ENCODE results near the gene RAVER1. TPM values are rescaled to one million over a fixed set of nuclear protein-coding genes. Genes with fewer than 3 reads are reported as not detected.

Gene RAVER1
- total RNA-seq, 1 experiment from 2014 or later, result 55.6 TPM

GRCh38 chr19:10291554-10292205 is 41.6 kb downstream of the RAVER1 start:
- Histone ChIP-seq H3K27me3 (ENCODE audit: control insufficient read depth, insufficient read depth, low read length) (no peaks in the 10 kb centered on the region), H3K4me3 (ENCODE audit: low read depth in 2 of 2, low read length in 2 of 2) (peak overlapping the region; percentile 53 to 79), H3K27ac (ENCODE audit: low read length) (peak overlapping the region; percentile 63), H3K9me3 (ENCODE audit: control insufficient read depth, insufficient read depth, low read depth, low read length) (no peaks in the 10 kb centered on the region), H3K4me1 (ENCODE audit: control insufficient read depth, insufficient read depth, low read length) (peaks cover 5% of the 10 kb centered on the region; the same call in 1 of the 2 replicates), H3K36me3 (ENCODE audit: control insufficient read depth, insufficient read depth, low read length) (no peaks in the 10 kb centered on the region)
- intact Hi-C loops (cut with micrococcal nuclease; ENCODE audit: unreplicated experiment) (no loop called here), in situ Hi-C loops (cut with HindIII; ENCODE audit: low pct_unique_long_range_greater_than_20kb, low sequenced_read_pairs) (no loop called here)
- BruUV-seq (replicated peaks), result TSS peak; percentile 67
- peak; percentile 3; the same call in 1 of the 2 replicates for ATAC-seq
- POLR2A ChIA-PET, result interaction anchor here (0.5 to 1.1 kb wide), 3 partner anchors 21 to 87 kb away, joined by 3 to 12 read pairs (median 4); partner anchors contain the start of gene ICAM1
- TF ChIP-seq, protein P1, sequence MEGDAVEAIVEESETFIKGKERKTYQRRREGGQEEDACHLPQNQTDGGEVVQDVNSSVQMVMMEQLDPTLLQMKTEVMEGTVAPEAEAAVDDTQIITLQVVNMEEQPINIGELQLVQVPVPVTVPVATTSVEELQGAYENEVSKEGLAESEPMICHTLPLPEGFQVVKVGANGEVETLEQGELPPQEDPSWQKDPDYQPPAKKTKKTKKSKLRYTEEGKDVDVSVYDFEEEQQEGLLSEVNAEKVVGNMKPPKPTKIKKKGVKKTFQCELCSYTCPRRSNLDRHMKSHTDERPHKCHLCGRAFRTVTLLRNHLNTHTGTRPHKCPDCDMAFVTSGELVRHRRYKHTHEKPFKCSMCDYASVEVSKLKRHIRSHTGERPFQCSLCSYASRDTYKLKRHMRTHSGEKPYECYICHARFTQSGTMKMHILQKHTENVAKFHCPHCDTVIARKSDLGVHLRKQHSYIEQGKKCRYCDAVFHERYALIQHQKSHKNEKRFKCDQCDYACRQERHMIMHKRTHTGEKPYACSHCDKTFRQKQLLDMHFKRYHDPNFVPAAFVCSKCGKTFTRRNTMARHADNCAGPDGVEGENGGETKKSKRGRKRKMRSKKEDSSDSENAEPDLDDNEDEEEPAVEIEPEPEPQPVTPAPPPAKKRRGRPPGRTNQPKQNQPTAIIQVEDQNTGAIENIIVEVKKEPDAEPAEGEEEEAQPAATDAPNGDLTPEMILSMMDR (IDR thresholded peaks at IDR 0.05), result no peak
- TF ChIP-seq, protein P2, sequence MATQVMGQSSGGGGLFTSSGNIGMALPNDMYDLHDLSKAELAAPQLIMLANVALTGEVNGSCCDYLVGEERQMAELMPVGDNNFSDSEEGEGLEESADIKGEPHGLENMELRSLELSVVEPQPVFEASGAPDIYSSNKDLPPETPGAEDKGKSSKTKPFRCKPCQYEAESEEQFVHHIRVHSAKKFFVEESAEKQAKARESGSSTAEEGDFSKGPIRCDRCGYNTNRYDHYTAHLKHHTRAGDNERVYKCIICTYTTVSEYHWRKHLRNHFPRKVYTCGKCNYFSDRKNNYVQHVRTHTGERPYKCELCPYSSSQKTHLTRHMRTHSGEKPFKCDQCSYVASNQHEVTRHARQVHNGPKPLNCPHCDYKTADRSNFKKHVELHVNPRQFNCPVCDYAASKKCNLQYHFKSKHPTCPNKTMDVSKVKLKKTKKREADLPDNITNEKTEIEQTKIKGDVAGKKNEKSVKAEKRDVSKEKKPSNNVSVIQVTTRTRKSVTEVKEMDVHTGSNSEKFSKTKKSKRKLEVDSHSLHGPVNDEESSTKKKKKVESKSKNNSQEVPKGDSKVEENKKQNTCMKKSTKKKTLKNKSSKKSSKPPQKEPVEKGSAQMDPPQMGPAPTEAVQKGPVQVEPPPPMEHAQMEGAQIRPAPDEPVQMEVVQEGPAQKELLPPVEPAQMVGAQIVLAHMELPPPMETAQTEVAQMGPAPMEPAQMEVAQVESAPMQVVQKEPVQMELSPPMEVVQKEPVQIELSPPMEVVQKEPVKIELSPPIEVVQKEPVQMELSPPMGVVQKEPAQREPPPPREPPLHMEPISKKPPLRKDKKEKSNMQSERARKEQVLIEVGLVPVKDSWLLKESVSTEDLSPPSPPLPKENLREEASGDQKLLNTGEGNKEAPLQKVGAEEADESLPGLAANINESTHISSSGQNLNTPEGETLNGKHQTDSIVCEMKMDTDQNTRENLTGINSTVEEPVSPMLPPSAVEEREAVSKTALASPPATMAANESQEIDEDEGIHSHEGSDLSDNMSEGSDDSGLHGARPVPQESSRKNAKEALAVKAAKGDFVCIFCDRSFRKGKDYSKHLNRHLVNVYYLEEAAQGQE (IDR thresholded peaks at IDR 0.05; ENCODE audit: insufficient read depth in 1 of 2, low read depth in 2 of 2, low read length in 1 of 2), result no peak
- TF ChIP-seq POLR2AphosphoS5 (IDR thresholded peaks at IDR 0.05; ENCODE audit: low read depth, low read length) (no peak), TCF7L2 (IDR thresholded peaks at IDR 0.05; ENCODE audit: low read depth, low read length) (no peak), SIN3A (IDR thresholded peaks at IDR 0.05; ENCODE audit: borderline replicate concordance, insufficient read depth, low read depth, low read length) (no peak)
- no peak for DNase-seq (ENCODE audit: low read depth, low spot score)
- CTCF ChIA-PET, result interaction anchor here (0.7 kb wide), 1 partner anchor 685 kb away, joined by 5 read pairs; no protein-coding TSS in a partner anchor

- Histone ChIP-seq H3K27ac (ENCODE audit: low read length) (peak overlapping the region; percentile 79), H3K4me3 (ENCODE audit: low read depth in 2 of 2, low read length in 2 of 2) (peak overlapping the region; percentile 53 to 79), H3K36me3 (ENCODE audit: control insufficient read depth, insufficient read depth, low read length) (no peaks in the 10 kb centered on the region), H3K27me3 (ENCODE audit: control insufficient read depth, insufficient read depth, low read length) (no peaks in the 10 kb centered on the region), H3K4me1 (ENCODE audit: control insufficient read depth, insufficient read depth, low read length) (peaks cover 11% of the 10 kb centered on the region; the same call in 1 of the 2 replicates), H3K9me3 (ENCODE audit: control insufficient read depth, insufficient read depth, low read depth, low read length) (no peaks in the 10 kb centered on the region)
- peak; percentile 57 for ATAC-seq
- no peak for DNase-seq (ENCODE audit: low read depth, low spot score)
- TF ChIP-seq SIN3A (IDR thresholded peaks at IDR 0.05; ENCODE audit: borderline replicate concordance, insufficient read depth, low read depth, low read length), result 0 out of 2 replicates have a peak, but pooled peaks have one; percentile 27
- TF ChIP-seq, protein P2 (IDR thresholded peaks at IDR 0.05; ENCODE audit: insufficient read depth in 1 of 2, low read depth in 2 of 2, low read length in 1 of 2), result no peak
- TF ChIP-seq TCF7L2 (IDR thresholded peaks at IDR 0.05; ENCODE audit: low read depth, low read length), result no peak
- ChIA-PET POLR2A (interaction anchor here (0.6 to 2.6 kb wide), 3 partner anchors 20 to 88 kb away, joined by 3 to 11 read pairs (median 4); partner anchors contain the start of gene ICAM1), CTCF (interaction anchor here (0.7 kb wide), 1 partner anchor 686 kb away, joined by 5 read pairs; no protein-coding TSS in a partner anchor)
- BruUV-seq (replicated peaks), result no TSS peak
- intact Hi-C loops (cut with micrococcal nuclease; ENCODE audit: unreplicated experiment) (no loop called here), in situ Hi-C loops (cut with HindIII; ENCODE audit: low pct_unique_long_range_greater_than_20kb, low sequenced_read_pairs) (no loop called here)
These were observed 42.3 kb downstream of the RAVER1 start for GRCh38 chr19:10290876-10291553.

All from Panc1 (cell line).